Measurements from ENCODE around the gene EDEM2. TPM values are rescaled to one million over a fixed set of nuclear protein-coding genes. Genes with fewer than 3 reads are reported as not detected.

The EDEM2 gene
- total and polyA plus RNA-seq, 2 of the 13 experiments (the other 11 are each of a cell fraction or from before 2014, with no cell fraction given), result 33.1 to 46.9 TPM

- no peak overlapping the region for H3K4me2 ChIP-seq (ENCODE audit: low read depth, low read length)
- peaks cover 48% of the 10 kb centered on the region for H4K20me1 ChIP-seq (ENCODE audit: insufficient read depth, low read length)
- DNase-seq (ENCODE audit: low spot score), result no peak
- no TSS peak for BruUV-seq (replicated peaks)
- no peak for ATAC-seq
- TF ChIP-seq ZMYM2 (CRISPR knock-in tag; IDR thresholded peaks at IDR 0.05) (no peak), ZNF160 (CRISPR knock-in tag; IDR thresholded peaks at IDR 0.05) (no peak), ZNF776 (CRISPR knock-in tag; IDR thresholded peaks at IDR 0.05) (no peak), TRIM24 (CRISPR knock-in tag; IDR thresholded peaks at IDR 0.05) (no peak), ZNF781 (CRISPR knock-in tag; IDR thresholded peaks at IDR 0.05; ENCODE audit: borderline replicate concordance, not compliant biosample characterization) (no peak), ZNF33B (CRISPR knock-in tag; IDR thresholded peaks at IDR 0.05) (no peak), CSRNP2 (CRISPR knock-in tag; conservative IDR thresholded peaks at IDR 0.05; ENCODE audit: low read depth) (no peak), HNRNPH1 (optimal IDR thresholded peaks at IDR 0.05; ENCODE audit: low read depth, low read length) (no peak), HNF1B (CRISPR knock-in tag; IDR thresholded peaks at IDR 0.05) (no peak), HOMEZ (CRISPR knock-in tag; IDR thresholded peaks at IDR 0.05; ENCODE audit: low read depth) (no peak), MIER3 (CRISPR knock-in tag; IDR thresholded peaks at IDR 0.05; ENCODE audit: borderline replicate concordance) (no peak), SALL2 (CRISPR knock-in tag; IDR thresholded peaks at IDR 0.05) (no peak), DR1 (CRISPR knock-in tag; IDR thresholded peaks at IDR 0.05) (no peak), MLX (CRISPR knock-in tag; IDR thresholded peaks at IDR 0.05) (no peak)
- CTCF ChIA-PET (ENCODE audit: low intra/inter-chr PET ratio, low total read pairs), result no interaction called here
- peaks cover 18 to 34% of the 10 kb centered on the region in 2 experiments for H3K36me3 ChIP-seq (replicated peaks in 1 of 2; ENCODE audit: control insufficient read depth in 1 of 2, insufficient read depth in 2 of 2, low read length in 2 of 2)
- H3K9ac ChIP-seq (ENCODE audit: insufficient read depth, low read depth, low read length), result no peak overlapping the region
- H3K4me1 ChIP-seq (ENCODE audit: insufficient read depth, low read length), result no peaks in the 10 kb centered on the region
- 95% methylated on average over 5 of the region's 5 CpGs for WGBS (ENCODE audit: low lambda C conversion rate)
- no peak for FAIRE-seq
- H3K27ac ChIP-seq (ENCODE audit: extremely low read length, insufficient read depth, low read length), result no peak overlapping the region
- H3K9me3 ChIP-seq (ENCODE audit: low read length), result no peaks in the 10 kb centered on the region
- in situ Hi-C loops (cut with HindIII; ENCODE audit: extremely low pct_ligation_motif_present, low pct_unique_long_range_greater_than_20kb), result no loop called here
- H3K27me3 ChIP-seq (ENCODE audit: control insufficient read depth in 1 of 2, insufficient read depth in 2 of 2, low read length in 2 of 2), result no peaks in the 10 kb centered on the region
- peaks cover 54% of the 10 kb centered on the region for H3K79me2 ChIP-seq (ENCODE audit: insufficient read depth, low read length)
- POLR2A ChIA-PET, result no interaction called here
- no peak overlapping the region for H2AFZ ChIP-seq (ENCODE audit: low read length)
- intact Hi-C loops (cut with micrococcal nuclease; ENCODE audit: unreplicated experiment), result no loop called here
- no peak overlapping the region for H3K4me3 ChIP-seq (replicated peaks in 1 of 3; ENCODE audit: insufficient read depth in 1 of 3, low read depth in 2 of 3, low read length in 3 of 3)
Measured at GRCh38 chr20:35077872-35078271, 69.3 kb downstream of the EDEM2 start.

Data from HepG2 (cell line).